Measurements from ENCODE around the gene PNLDC1.
"Not testable (repeated sequence)": the region's sequence is repeated elsewhere in the genome, so short reads cannot be mapped to it uniquely, and the experiment has no call there.

The PNLDC1 gene

GRCh38 chr6:159823953-159824352 is 23.9 kb downstream of the PNLDC1 start:
- no peak for DNase-seq

- DNase-seq = not testable (repeated sequence)
Observed at GRCh38 chr6:159824690-159825089, 24.6 kb downstream of the PNLDC1 start.

GRCh38 chr6:159826004-159826403 is 25.9 kb downstream of the PNLDC1 start:
- DNase-seq = no peak

DNA sequence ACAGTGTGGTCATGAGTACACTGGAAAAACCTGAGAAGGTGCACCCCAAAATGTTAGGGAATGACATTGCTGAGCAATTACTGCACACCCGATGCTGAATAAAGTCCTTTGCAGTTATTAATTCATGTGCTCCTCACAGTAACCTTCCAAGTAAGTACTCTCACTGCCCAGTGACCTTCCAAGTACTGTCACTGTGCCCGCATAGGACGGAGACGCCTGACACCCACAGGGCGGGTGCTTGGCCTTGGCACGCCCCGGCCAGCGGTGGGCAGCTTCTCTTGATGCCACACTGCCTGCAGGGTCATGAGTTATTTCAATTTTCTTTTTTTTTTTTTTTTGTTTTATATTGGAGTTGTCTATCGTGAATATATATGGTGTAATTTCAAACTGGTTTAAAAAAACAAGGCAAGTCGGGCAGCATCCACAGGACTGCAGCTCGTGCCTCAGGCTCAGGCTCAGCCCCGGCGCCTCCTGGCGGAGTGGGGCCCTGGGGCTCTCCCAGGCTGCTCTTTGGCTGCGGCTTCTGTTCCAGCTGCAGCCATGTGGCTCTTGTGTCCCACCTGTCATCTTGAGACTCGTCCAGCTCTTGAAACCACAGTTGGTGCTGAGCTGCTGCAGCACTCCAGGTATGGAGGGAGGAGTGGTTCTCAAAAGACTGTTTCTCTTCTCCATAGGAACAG is 27.0 kb downstream of the PNLDC1 start:
- no peak for DNase-seq

GRCh38 chr6:159828074-159828473 is 28.0 kb downstream of the PNLDC1 start:
- DNase-seq = no peak

DNA sequence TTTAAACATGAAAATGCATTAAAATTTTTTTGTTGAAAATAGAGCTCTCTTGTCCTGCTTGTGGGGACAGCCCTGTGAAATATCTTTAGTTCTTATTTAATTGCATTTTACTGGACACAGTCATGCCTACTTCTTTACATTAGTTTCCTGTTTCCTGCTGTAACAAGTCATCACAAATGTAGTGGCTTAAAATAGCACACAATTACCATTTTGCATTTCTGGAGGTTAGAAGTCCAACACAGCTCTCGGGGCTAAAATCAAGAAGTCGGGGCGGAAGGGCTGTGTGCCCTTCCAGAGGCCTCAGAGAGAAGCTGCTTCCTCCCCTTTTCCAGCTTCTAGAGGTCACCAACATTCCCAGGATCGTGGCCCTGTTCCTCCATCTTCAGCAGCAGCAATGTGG is 29.4 kb downstream of the PNLDC1 start:
- no peak for DNase-seq

DNA sequence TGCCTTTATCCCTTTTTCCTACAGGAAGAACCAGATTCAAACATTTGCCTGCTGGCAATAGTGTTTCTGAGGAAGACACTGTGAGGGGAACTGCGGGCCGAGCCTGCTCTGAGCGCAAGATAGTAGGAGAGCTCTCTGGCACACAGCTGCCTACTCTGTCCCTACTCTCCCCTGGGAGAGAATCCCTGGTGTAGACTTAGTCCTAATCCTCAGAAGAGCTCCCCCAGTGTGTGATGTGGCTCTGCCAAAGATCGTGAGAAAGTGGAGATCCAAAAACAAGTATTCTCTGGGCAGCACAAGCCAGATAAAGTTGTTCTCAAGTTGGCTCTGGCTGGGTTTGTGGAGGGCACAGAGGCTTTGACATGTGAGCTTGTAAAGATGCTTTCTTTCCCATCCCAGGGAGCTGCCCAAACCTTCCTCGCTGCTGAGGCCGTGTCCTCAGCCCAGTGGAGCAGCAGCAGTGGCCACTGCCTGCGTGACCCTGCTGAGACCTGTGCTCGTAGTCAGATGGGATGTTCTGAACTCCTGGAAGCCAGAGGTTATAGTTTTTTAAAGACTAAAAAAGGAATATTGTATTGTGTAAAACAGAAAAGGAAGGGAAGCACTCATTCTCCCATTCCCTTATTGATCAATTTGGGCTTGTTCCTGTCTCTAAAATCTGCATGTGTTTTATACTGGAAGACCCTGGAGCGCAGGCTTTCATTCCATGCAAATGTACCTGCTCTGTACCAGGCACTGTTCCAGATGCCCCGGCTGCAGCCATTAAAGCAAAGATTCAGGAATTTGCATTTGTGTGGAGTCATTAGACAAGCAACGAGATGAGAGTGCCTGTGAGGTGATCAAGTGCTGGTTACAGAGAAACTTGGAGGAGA is 30.7 kb downstream of the PNLDC1 start:
- DNase-seq = no peak

DNA sequence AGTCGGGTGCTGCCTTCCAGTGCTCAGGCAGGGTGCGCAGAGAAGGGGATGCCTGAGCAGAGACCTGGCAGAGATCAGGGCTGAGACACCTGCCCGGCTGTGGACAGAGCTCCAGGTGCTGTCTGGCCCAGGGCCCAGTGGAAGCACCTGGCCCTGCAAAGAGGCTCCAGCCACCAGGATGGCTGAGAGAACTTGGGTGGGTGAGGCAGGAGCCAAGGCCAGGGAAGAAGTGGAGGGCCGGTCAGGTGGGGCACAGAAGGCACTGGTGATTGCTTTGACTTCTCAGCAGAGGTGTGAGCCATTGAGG is 31.2 kb downstream of the PNLDC1 start:
- DNase-seq = no peak

GRCh38 chr6:159832946-159833345 is 32.9 kb downstream of the PNLDC1 start:
- no peak for DNase-seq

GRCh38 chr6:159833556-159833955 is 33.5 kb downstream of the PNLDC1 start:
- DNase-seq = no peak

- DNase-seq = no peak
Observed at GRCh38 chr6:159833997-159834603, 34.0 kb downstream of the PNLDC1 start.

DNA sequence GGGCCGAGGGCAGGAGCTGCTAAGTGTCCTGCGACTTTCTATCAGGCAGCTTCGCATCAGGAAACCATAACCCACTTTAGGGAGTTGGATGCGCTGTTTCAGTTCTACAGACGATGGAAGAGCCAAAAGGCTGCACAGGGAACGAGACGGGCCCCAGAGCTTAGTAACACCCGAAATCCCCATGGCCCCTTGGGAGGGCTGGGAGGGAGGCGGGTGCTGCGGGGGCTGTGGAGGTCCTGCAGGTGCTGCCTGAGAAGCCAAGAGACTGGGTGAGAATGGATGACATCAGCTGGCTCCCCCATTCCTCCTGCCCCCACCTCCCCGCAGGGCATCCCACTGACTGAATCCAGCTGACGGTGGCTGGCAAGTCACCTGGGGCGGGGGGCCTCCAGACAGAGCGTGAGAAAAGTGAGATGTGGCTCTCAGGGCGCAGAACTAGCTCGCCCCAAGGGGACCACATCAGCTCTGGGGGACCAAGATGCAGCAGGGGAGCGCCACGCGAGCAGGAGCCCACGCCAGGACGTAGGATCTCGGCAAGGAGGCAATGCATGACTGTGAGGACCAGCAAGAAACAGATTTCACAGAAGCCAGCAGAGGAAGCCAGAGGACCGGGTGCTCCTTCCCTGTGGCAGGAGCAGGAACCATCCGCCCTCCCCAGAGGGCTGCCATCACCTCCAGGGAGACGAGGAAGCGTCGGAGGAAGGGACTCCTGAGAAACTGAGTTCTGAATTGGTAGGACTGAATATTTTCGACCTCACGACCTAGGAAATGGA is 36.8 kb downstream of the PNLDC1 start:
- no peak for DNase-seq

GRCh38 chr6:159837511-159837910 is 37.4 kb downstream of the PNLDC1 start:
- no peak for DNase-seq

DNA sequence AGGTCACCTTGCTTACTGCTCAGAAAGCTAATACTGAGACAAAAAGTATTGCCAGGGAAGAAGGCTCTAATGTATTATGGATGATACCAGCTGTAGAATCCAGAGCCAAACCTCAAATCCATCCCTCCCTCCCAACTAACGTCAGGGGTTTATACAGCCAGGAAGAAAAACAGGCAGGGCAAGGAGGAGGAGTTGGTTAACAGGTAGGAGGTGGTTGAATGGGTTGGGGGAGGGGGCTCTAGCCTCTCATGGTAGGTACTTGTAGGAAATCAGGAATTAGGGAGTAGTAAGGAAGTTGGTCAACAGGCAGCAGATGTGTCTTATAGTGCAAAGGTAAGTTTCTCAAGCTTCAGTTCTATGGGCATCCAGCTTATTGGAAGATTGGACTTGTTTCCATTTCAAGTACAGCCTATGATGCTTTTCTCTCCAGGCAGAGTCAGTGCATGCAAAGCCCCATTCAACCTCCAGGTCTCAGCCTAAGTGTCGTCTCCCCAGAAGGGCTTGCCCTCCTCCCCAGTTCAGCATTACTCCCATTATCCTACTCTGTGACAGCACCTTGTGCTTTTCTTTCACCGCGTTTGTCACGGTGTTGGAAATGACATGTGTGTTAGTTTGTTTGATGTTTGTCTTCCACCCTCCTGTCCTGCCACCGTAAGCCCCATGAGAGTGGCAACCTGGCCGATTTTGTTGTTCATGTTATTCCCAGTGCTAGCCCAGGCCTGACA is 38.1 kb downstream of the PNLDC1 start:
- no peak for DNase-seq

DNA sequence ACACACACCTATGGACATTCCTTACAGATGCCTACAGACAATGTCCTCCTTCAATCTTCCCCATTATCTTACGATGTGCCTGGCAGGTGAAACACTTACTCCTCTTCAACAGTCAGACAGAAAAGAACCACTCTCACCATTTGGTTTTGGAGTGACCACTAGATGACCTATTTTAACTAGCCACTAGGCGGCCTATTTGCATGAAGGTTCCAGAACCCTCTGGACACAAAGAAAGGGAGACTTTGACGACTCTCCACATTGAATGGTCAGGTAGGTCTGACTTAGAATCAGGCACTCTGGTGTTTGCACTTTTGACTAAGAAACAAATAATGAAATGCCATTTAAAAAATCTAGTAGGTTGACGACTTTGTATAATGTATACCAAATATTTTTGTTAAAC is 42.0 kb downstream of the PNLDC1 start:
- DNase-seq = no peak

- DNase-seq = no peak
Observed at GRCh38 chr6:159844737-159845645, 44.9 kb downstream of the PNLDC1 start.

GRCh38 chr6:159848552-159848951 is 48.5 kb downstream of the PNLDC1 start:
- not testable (repeated sequence) for DNase-seq

GRCh38 chr6:159849851-159850250 is 49.8 kb downstream of the PNLDC1 start:
- not testable (repeated sequence) for DNase-seq

DNA sequence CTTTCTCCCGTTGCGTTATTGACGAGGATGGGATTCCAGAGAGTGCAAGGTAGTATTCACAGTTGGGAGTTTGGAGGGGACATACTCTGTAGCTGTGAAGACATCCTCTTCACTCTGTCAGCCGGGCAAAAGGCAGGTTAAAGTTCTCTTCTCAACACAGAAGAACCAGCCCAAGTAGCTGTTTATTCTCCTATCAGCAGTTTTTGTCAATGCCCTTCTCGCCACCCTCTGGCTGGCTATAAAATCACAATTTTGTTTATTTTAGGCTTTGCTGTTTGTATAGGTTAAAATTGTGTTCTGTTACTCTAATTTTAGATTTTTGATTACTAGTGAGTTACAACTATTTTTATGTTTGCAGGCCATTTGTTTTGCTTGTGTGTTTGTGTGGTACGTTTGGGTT is 52.8 kb downstream of the PNLDC1 start:
- no peak for DNase-seq

- DNase-seq = no peak
Observed at GRCh38 chr6:159853754-159854153, 53.7 kb downstream of the PNLDC1 start.

- no peak for DNase-seq
Observed at GRCh38 chr6:159854959-159855358, 54.9 kb downstream of the PNLDC1 start.

DNA sequence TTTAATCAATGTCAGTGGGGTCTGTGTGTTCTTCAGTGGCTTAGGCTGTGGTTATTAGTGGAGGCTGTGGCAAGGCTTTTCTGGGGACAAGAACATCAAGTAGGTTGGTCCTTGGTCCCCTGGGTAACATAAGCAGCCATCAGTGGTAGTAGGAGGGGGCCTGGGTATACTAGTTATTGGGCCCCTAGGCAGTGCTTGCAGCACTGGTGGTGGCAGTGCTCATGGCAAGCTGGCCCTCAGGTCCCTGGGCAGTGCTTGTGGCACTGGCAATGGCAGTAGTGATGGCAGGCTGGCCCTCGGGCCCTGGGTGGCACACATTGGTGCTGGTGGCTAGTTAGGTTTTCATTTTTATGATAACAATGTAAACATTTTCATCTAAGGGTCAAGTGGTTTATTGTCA is 58.2 kb downstream of the PNLDC1 start:
- DNase-seq = no peak

Data from COR-L47 (cell line).